Measurements from ENCODE around the gene HOXB2.

The HOXB2 gene

GRCh38 chr17:48582750-48583069 is 37.8 kb upstream of the HOXB2 start:
- H3K4me3 Mint-ChIP-seq, result peak overlapping the region; percentile 99
- no peak for TF ChIP-seq CTCF (IDR thresholded peaks at IDR 0.05)
- peaks cover 80% of the 10 kb centered on the region for H3K36me3 Mint-ChIP-seq (ENCODE audit: low read depth)

GRCh38 chr17:48579760-48580554 is 35.0 kb upstream of the HOXB2 start:
- Mint-ChIP-seq H3K4me3 (peak overlapping the region; percentile 99), H3K4me1 (peaks cover 64% of the 10 kb centered on the region), H3K9me3 (no peaks in the 10 kb centered on the region), H3K27ac (peak overlapping the region; percentile 100), H3K36me3 (ENCODE audit: low read depth) (peaks cover 72% of the 10 kb centered on the region), H3K27me3 (ENCODE audit: low read depth, poor library complexity) (peaks cover 3% of the 10 kb centered on the region)
- DNase-seq, result peak; percentile 69
- no peak for TF ChIP-seq CTCF (IDR thresholded peaks at IDR 0.05)

More at GRCh38 chr17:48582750-48583069, 37.8 kb upstream of the HOXB2 start:
- H3K27ac Mint-ChIP-seq, result peak overlapping the region; percentile 100
- DNase-seq, result no peak
- peaks cover 58% of the 10 kb centered on the region for H3K4me1 Mint-ChIP-seq
- peaks cover 6% of the 10 kb centered on the region for H3K27me3 Mint-ChIP-seq (ENCODE audit: low read depth, poor library complexity)
- H3K9me3 Mint-ChIP-seq, result no peaks in the 10 kb centered on the region

GRCh38 chr17:48579471-48579759 is 34.5 kb upstream of the HOXB2 start:
- H3K4me3 Mint-ChIP-seq, result peak overlapping the region; percentile 99
- H3K9me3 Mint-ChIP-seq, result no peaks in the 10 kb centered on the region
- H3K36me3 Mint-ChIP-seq (ENCODE audit: low read depth), result peaks cover 72% of the 10 kb centered on the region
- H3K27ac Mint-ChIP-seq, result peak overlapping the region; percentile 100
- TF ChIP-seq CTCF (IDR thresholded peaks at IDR 0.05), result no peak
- DNase-seq, result no peak
- H3K4me1 Mint-ChIP-seq, result peaks cover 59% of the 10 kb centered on the region
- peaks cover 3% of the 10 kb centered on the region for H3K27me3 Mint-ChIP-seq (ENCODE audit: low read depth, poor library complexity)

GRCh38 chr17:48578616-48579470 is 33.9 kb upstream of the HOXB2 start:
- H3K4me3 Mint-ChIP-seq, result peak overlapping the region; percentile 99
- H3K27ac Mint-ChIP-seq, result peak overlapping the region; percentile 100
- H3K4me1 Mint-ChIP-seq, result peaks cover 53% of the 10 kb centered on the region
- H3K9me3 Mint-ChIP-seq, result no peaks in the 10 kb centered on the region
- H3K36me3 Mint-ChIP-seq (ENCODE audit: low read depth), result peaks cover 72% of the 10 kb centered on the region
- DNase-seq, result peak; percentile 55
- peaks cover 3% of the 10 kb centered on the region for H3K27me3 Mint-ChIP-seq (ENCODE audit: low read depth, poor library complexity)
- TF ChIP-seq CTCF (IDR thresholded peaks at IDR 0.05), result no peak

- Mint-ChIP-seq H3K9me3 (no peaks in the 10 kb centered on the region), H3K4me3 (peak within 1 kb of the TSS; percentile 99), H3K36me3 (ENCODE audit: low read depth) (peaks cover 72% of the 10 kb centered on the region), H3K27ac (peak within 1 kb of the TSS; percentile 100), H3K4me1 (peaks cover 46% of the 10 kb centered on the region), H3K27me3 (ENCODE audit: low read depth, poor library complexity) (peaks cover 3% of the 10 kb centered on the region)
- no peak for TF ChIP-seq CTCF (IDR thresholded peaks at IDR 0.05)
- DNase-seq, result peak; percentile 80
Measured at GRCh38 chr17:48577946-48578615, 33.2 kb upstream of the HOXB2 start, which contains the start of gene HOXB4. Gene HOXB4 (minus strand): TSS chr17:48578350. CDS start chr17:48578319, 31 bp downstream.
